Activated naive CD4-positive, alpha-beta T cell treated with Interleukin-2 at 50 U/mL for 16 hours (primary cell): ENCODE measurements around the gene MRPL18.
"Not testable (repeated sequence)": the region's sequence is repeated elsewhere in the genome, so short reads cannot be mapped to it uniquely, and the experiment has no call there.

Source experiments
- DNase-seq: peaks from one replicate; pipeline ENCODE4 v3.0.0-alpha.2; 2020

The MRPL18 gene

GRCh38 chr6:159790149-159790955 is at the start of gene MRPL18:
Gene MRPL18 (plus strand): TSS chr6:159790467. CDS start chr6:159790588, 121 bp downstream.
- peak; percentile 89 for DNase-seq

GRCh38 chr6:159742165-159742564 is 48.1 kb upstream of the MRPL18 start:
- DNase-seq, result no peak

GRCh38 chr6:159745081-159745480 is 45.2 kb upstream of the MRPL18 start:
- DNase-seq, result no peak

- DNase-seq, result no peak
Measured at GRCh38 chr6:159746759-159747158, 43.5 kb upstream of the MRPL18 start.

- DNase-seq, result not testable (repeated sequence)
Measured at GRCh38 chr6:159748127-159748526, 42.1 kb upstream of the MRPL18 start.

- DNase-seq, result no peak
Measured at GRCh38 chr6:159751448-159751847, 38.8 kb upstream of the MRPL18 start.

- DNase-seq, result no peak
Measured at GRCh38 chr6:159753081-159753872, 37.0 kb upstream of the MRPL18 start.

GRCh38 chr6:159754401-159754800 is 35.9 kb upstream of the MRPL18 start:
- DNase-seq, result no peak

GRCh38 chr6:159754959-159755914 is 35.0 kb upstream of the MRPL18 start:
- no peak for DNase-seq

GRCh38 chr6:159756508-159756907 is 33.8 kb upstream of the MRPL18 start:
- DNase-seq, result no peak

- DNase-seq, result no peak
Measured at GRCh38 chr6:159758031-159759001, 32.0 kb upstream of the MRPL18 start.

- DNase-seq, result no peak
Measured at GRCh38 chr6:159759645-159760044, 30.6 kb upstream of the MRPL18 start.

GRCh38 chr6:159760602-159761057 is 29.6 kb upstream of the MRPL18 start:
- no peak for DNase-seq

- peak; percentile 30 for DNase-seq
Measured at GRCh38 chr6:159761129-159761872, 29.0 kb upstream of the MRPL18 start.

GRCh38 chr6:159761873-159762680 is 28.2 kb upstream of the MRPL18 start, which contains the start of gene ACAT2:
Gene ACAT2 (plus strand): TSS chr6:159762045. CDS start chr6:159762088, 43 bp downstream.
- peak; percentile 92 for DNase-seq

- DNase-seq, result peak; percentile 24
Measured at GRCh38 chr6:159762681-159763293, 27.5 kb upstream of the MRPL18 start.

GRCh38 chr6:159766906-159767305 is 23.4 kb upstream of the MRPL18 start:
- DNase-seq, result no peak

- DNase-seq, result no peak
Measured at GRCh38 chr6:159769470-159769869, 20.8 kb upstream of the MRPL18 start.

GRCh38 chr6:159772196-159772595 is 18.1 kb upstream of the MRPL18 start:
- DNase-seq, result no peak
